Measurements from ENCODE around the gene MATN1. TPM values are rescaled to one million over a fixed set of nuclear protein-coding genes. Genes with fewer than 3 reads are reported as not detected.

MATN1 gene
- total RNA-seq, 4 donors from 2014 or later = 0.98 TPM; not detected in 3

DNA sequence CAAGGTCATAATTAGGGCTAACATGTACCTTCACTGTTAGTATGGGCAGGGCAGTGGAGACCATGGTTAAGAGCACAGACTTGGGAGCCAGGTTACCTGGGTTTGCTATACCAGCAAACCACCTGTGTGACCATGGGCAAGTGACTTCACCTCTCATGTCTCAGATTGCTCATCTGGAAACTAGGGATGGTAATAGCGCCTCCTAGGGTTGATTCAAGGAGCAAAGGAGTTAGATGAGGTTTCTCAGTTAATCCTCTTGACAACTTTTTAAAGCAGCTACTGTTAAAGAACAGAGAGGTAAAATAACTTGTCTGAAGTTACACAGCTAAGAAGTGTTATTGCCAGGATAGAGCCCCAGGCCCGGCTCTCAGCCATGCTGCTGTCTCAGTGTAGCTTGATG, 790 bp upstream of the MATN1 start:
- 100% methylated on average over 2 of the region's 2 CpGs for WGBS
- Histone ChIP-seq H3K4me1 (peaks cover 11% of the 10 kb centered on the region), H3K36me3 (peaks cover 51% of the 10 kb centered on the region), H3K4me3 (no peak overlapping the region), H3K9me3 (no peaks in the 10 kb centered on the region), H3K27ac (no peak overlapping the region), H3K27me3 (no peaks in the 10 kb centered on the region)
- TF ChIP-seq CTCF (IDR thresholded peaks at IDR 0.05) (no peak), EP300 (IDR thresholded peaks at IDR 0.05) (no peak), POLR2A (IDR thresholded peaks at IDR 0.05) (no peak), POLR2AphosphoS5 (IDR thresholded peaks at IDR 0.05) (no peak)
- DNase-seq (ENCODE audit: low spot score in 2 of 2) = no peak

DNA sequence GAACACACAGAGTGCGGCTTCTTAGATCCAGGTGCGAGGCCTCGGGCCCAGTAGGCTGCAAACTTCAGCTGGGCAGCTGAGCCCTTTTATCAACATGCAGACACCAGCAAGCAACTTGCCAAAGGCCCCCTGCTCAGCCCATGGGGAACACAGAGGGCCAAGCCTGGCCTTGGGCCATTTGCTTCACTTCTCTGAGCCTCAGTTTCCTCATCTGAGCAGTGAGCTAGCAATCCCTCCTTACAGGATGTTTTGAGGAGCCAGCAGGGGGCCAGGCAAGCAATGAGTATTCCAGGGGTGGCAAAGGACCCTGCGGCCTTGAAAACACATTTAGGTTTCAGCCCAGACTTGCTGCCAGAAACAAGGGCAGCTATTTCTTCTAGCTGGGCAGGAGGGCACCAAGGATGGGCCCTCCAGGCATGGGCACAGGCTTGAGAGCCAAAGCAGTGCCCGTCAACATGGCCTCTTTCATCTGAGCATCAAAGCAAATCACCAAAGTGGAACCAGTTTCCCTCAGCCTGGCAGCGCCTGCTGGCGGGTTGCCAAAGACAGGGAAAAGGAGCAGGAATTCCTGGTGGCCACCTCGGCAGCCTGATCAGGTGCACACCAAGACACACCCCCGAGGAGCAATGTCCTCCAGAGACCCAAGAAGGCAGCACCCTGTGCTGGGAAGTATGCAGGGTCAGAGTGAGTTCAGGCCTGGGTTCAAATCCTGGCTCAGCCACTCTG, 1.4 kb downstream of the MATN1 start:
- TF ChIP-seq EP300 (IDR thresholded peaks at IDR 0.05) (no peak), CTCF (IDR thresholded peaks at IDR 0.05) (no peak), POLR2AphosphoS5 (IDR thresholded peaks at IDR 0.05) (no peak), POLR2A (IDR thresholded peaks at IDR 0.05) (no peak)
- Histone ChIP-seq H3K4me1 (peaks cover 20% of the 10 kb centered on the region), H3K27ac (no peak overlapping the region), H3K4me3 (no peak overlapping the region), H3K9me3 (no peaks in the 10 kb centered on the region), H3K36me3 (peaks cover 45% of the 10 kb centered on the region), H3K27me3 (no peaks in the 10 kb centered on the region)
- 74% methylated on average over 9 of the region's 9 CpGs for WGBS
- no peak for DNase-seq (ENCODE audit: low spot score in 2 of 2)

DNA sequence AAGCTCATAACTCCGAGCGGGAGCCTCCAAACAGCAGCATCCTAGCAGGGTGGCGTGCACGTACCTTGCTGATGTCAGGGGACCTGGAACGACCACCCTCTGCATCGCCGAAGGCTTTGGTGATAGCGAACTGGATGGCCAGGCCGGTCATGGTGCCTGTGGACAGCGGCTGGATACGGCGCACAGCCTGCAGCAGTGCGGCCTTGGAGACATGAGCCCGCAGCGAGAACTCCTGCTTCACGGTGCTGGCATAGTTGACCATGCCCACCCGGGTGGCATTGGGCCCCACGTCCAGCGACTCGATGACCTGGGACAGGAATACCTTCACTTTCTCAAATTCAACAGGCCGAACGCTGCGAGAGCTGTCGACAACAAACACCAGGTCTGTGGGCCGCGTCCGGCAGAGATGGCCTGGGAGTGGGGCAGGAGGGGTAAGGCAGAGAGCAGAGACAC, 2.0 kb downstream of the MATN1 start:
- no peaks in the 10 kb centered on the region for H3K27me3 ChIP-seq
- no peak for DNase-seq (ENCODE audit: low spot score in 2 of 2)
- 96% methylated on average over 10 of the region's 27 CpGs for WGBS
- peaks cover 40% of the 10 kb centered on the region for H3K36me3 ChIP-seq
- TF ChIP-seq POLR2AphosphoS5 (IDR thresholded peaks at IDR 0.05) = no peak
- TF ChIP-seq CTCF (IDR thresholded peaks at IDR 0.05) = no peak
- TF ChIP-seq EP300 (IDR thresholded peaks at IDR 0.05) = no peak
- no peak for TF ChIP-seq POLR2A (IDR thresholded peaks at IDR 0.05)
- H3K9me3 ChIP-seq = no peaks in the 10 kb centered on the region
- no peak overlapping the region for H3K27ac ChIP-seq
- H3K4me1 ChIP-seq = peaks cover 20% of the 10 kb centered on the region
- no peak overlapping the region for H3K4me3 ChIP-seq

GRCh38 chr1:30720271-30721223, 2.8 kb downstream of the MATN1 start:
- Histone ChIP-seq H3K36me3 (peaks cover 36% of the 10 kb centered on the region), H3K4me1 (peaks cover 20% of the 10 kb centered on the region), H3K9me3 (no peaks in the 10 kb centered on the region), H3K27me3 (no peaks in the 10 kb centered on the region), H3K4me3 (no peak overlapping the region), H3K27ac (no peak overlapping the region)
- TF ChIP-seq POLR2AphosphoS5 (IDR thresholded peaks at IDR 0.05) (no peak), EP300 (IDR thresholded peaks at IDR 0.05) (no peak), CTCF (IDR thresholded peaks at IDR 0.05) (no peak), POLR2A (IDR thresholded peaks at IDR 0.05) (no peak)
- WGBS = 88% methylated on average over 16 of the region's 16 CpGs
- no peak for DNase-seq (ENCODE audit: low spot score in 2 of 2)

Measured in suprapubic skin (tissue), 4 donors.